GM21360 (cell line): ENCODE results near the gene MOB3A.
"Not testable (repeated sequence)": the region's sequence is repeated elsewhere in the genome, so short reads cannot be mapped to it uniquely, and the experiment has no call there.

Source experiments
- ATAC-seq: cut with Tn5 transposase; IDR thresholded peaks from one replicate; pipeline ENCODE4 v1.9.1; 2021; ENCODE audit warnings: mild to moderate bottlenecking, moderate library complexity; ENCODE audit not compliant: unreplicated experiment

The MOB3A gene

DNA sequence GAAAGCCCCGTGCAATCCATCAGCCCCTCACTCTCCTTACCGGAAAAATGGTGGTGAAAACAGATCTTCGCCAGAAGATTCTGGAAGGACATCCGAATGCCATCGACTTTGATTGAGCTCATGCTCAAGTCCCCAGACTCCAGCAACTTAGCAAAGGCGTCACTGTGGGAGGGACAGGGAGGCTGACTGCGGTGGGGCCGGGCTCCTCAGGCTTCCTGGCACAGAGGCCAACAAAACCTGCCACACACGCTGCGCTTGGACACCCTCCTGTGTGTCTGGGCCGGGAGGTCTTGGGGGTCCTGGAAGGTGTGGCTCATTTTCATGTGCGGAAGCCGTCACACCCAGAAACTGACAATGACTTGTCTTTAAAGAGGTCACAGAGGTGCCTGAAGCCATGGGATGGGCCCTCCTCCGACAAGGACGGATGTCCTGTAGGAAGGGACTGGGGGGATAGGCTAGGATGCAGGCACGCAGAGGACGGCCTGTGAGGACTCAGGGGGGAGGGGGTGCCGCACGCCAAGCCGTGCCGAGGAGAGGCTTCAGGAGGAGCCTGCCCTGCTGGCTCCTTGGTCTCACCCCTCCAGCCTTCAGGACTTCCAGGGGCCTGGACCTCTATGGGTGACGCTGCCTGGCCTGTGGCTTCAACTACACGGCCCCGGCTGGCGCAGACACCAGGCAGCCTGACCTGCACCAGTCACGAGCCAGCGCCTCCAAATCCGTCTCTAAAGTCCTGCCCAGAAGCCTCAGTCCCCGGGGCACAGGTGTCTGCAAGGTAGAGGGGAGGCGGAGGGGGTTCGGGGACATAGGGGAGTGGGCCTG is 13.1 kb upstream of the MOB3A start:
- ATAC-seq, result no peak

DNA sequence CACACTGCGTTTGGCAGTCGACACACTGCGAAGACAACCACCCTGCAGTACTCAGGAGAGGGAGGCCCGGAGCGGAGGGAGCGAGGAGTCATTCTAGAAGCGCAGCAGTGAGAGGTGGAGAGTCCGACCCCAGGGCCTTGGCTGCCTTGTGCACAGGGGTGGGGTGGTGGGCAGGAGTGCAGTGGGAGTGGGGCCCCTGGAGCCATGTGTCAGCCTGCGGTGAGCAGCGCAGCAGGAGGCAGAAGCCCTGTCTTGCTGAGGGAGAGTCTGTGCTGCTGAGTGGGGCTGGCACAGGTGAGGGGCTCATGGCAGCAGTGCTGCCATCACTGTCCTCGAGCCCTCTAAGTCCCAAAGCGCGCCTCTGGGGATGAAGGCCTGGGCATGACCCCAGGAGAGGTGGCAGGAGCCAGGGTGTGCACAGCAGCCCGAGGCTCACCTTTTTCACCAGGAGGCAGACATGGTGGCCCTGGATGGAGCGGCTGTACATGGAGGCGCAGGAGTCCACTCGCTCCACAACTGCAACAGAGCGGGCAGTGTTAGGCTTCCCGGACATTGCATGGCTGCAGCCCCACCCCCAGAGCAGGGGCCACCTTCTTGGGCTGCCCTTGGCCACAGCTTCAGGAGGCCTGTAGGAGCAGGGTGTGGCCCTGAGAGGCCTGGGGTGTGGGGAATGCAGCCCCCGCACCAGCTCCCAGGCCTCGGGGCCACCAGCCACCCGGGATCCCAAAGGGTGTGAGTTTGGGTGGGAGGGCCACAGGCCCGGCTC is 12.3 kb upstream of the MOB3A start:
- ATAC-seq, result no peak

- ATAC-seq, result no peak
Observed at GRCh38 chr19:2103045-2103707, 7.0 kb upstream of the MOB3A start.

GRCh38 chr19:2101417-2102335 is 5.5 kb upstream of the MOB3A start:
- ATAC-seq, result no peak

DNA sequence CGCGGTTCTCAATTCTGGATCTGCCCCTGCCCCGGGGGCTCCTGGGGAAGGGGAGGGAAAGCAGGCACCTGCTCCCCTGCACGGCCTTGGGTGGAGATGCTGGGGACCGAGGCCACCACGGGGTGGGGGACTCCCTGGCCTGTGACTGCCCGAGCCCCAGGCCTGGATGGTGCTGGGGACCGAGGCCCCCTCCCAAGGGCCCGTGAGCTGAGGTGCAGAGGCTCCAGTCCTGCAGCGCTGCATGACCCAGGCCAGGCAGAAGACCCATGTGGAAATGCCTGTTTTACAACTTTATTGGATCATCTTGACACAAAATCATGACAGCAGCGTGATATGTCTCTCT is 4.6 kb upstream of the MOB3A start:
- ATAC-seq, result no peak

- ATAC-seq, result no peak
Observed at GRCh38 chr19:2099937-2100718, 4.0 kb upstream of the MOB3A start.

DNA sequence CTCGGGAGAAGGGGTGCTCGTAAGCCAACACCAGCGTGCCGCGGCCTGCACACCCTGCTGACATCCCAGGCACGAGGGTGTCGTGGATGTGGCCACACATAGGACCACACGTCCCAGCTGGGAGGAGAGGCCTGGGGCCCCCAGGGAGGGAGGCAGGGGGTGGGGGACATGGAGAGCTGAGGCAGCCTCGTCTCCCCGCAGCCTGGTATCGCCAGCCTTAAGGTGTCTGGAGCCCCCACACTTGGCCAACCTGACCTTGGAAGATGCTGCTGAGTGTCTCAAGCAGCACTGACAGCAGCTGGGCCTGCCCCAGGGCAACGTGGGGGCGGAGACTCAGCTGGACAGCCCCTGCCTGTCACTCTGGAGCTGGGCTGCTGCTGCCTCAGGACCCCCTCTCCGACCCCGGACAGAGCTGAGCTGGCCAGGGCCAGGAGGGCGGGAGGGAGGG is 3.0 kb upstream of the MOB3A start:
- ATAC-seq, result no peak

DNA sequence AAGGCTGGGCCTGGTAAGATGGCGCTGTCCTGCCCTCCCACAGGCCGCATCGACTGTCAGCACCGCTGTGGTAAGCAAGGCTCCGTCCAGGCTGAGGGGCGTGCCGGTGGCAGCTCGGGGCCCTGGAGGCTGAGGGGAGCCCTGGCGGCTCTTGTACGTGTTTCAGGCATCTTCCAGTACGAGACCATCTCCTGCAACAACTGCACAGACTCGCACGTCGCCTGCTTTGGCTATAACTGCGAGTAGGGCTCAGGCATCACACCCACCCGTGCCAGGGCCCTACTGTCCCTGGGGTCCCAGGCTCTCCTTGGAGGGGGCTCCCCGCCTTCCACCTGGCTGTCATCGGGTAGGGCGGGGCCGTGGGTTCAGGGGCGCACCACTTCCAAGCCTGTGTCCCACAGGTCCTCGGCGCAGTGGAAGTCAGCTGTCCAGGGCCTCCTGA is 1.8 kb upstream of the MOB3A start:
- ATAC-seq, result no peak

DNA sequence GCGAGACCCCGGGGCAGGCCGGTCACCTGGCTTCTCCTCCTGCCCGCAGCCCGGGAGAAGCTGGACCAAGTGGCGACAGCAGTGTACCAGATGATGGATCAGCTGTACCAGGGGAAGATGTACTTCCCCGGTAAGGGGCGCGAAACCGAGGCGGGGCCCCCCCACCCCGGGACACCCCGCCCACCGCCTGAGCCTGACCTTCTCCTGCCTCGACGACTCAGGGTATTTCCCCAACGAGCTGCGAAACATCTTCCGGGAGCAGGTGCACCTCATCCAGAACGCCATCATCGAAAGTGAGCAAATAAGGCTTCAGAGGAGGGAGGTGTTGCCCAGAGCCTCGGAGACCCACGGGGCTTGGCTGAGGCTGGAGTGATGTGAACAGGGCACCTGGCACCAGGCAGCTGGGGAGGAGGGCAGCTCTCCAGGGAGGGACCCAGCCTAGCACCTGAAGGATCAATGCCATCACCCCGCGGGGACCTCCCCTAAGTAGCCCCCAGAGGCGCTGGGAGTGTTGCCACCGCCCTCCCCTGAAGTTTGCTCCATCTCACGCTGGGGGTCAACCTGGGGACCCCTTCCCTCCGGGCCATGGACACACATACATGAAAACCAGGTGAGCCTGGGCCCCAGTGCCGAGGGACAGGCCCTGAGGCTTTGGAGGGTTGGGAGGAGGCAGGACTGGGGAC is 1.2 kb upstream of the MOB3A start:
- ATAC-seq, result no peak

- peak; percentile 68 for ATAC-seq
Observed at GRCh38 chr19:2096480-2097202, 515 bp upstream of the MOB3A start, which contains the start of gene IZUMO4. TSS of gene IZUMO4 (plus strand) at chr19:2096915. CDS start at chr19:2096946, 31 bp downstream.

DNA sequence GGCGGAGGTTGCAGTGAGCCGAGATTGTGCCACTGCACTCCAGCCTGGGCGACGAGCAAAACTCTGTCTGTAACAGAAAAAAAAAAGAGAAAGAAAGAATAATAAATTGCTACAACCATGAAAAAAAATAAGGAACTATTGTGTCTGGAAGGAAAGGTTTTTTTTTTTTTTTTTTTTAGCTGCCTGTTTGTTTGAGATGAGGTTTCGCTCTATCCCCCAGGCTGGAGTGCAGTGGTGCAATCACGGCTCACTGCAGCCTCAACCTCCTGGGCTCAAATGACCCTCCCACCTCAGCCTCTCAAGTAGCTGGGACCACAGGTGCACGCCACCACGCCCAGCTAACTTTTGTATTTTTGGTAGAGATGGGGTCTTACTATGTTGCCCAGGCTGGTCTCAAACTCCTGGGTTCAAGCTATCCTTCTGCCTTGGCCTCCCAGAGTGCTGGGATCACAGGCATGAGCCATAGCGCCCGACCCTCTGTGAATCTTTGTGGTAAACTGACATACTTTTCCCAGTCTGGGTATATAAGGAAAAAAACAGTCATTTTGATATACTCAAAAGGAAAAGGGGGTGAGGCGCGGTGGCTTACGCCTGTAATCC is 4.1 kb downstream of the MOB3A start:
- not testable (repeated sequence) for ATAC-seq

GRCh38 chr19:2089727-2090053 is 6.4 kb downstream of the MOB3A start:
- no peak for ATAC-seq

GRCh38 chr19:2089001-2089711 is 7.0 kb downstream of the MOB3A start:
- ATAC-seq, result no peak

- ATAC-seq, result no peak
Observed at GRCh38 chr19:2087621-2088100, 8.5 kb downstream of the MOB3A start.

DNA sequence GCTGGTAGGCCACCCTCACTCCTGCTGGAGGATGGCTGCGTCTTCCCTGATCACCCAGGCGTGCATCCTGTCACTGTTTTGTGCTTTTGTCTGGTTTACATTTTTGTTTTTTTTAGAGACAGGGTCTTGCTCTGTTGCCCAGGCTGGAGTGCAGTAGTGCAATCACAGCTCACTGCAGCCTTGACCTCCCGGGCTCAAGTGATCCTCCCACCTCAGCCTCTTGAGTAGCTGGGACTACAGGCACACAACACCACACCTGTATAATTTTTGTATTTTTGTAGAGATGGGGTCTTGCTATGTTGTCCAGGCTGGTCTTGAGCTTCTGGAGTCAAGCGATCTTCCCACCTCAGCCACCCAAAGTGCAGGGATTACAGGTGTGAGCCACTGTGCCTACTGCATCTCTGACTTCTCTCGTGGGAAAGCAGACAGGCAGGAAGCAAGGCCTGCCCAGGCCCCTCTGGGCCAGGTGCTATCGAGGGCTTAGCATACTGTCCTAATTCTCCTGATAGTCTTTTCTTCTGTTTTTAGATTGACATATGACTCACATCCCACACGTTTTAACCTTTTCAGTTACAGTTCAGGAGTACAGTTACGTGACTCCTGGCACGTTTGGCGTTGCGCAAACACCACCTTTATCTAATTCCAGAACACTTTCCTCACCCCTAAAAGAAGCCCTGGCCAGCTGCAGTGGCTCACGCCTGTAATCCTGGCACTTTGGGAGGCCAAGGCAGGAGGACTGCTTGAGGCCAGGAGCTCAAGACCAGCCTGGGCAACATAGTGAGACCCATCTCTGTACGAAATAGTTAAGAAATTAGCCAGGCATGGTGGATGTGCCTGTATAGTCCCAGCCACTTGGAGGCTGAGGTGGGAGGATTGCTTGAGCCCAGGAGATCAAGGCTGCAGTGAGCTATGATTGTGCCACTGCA is 9.2 kb downstream of the MOB3A start:
- not testable (repeated sequence) for ATAC-seq

GRCh38 chr19:2084993-2085720 is 11.0 kb downstream of the MOB3A start:
- peak; percentile 27 for ATAC-seq
